HepG2 (cell line): ENCODE measurements around the gene TSR1. TPM values are rescaled to one million over a fixed set of nuclear protein-coding genes. Genes with fewer than 3 reads are reported as not detected.

Experiments
- ATAC-seq: fragments of 200-7000 bp; cut with Tn5 transposase; 3 replicates; pipeline ENCODE4 v1.9.1; 2020; ENCODE audit warnings: mild to moderate bottlenecking, moderate library complexity
- BruUV-seq: library from RNA; stranded (reverse); fragments of 400-500 nt; replicated peaks from 2 replicates; lab custom pipeline; 2021; lab: Mats Ljungman, UMichigan
- CTCF ChIA-PET: fragments of 300-600 bp; formaldehyde crosslinking; extraction: SDS; loops from one replicate; lab custom pipeline; 2021; ENCODE audit warnings: low total read pairs, inconsistent platforms, low intra/inter-chr PET ratio; lab: Yijun Ruan, JAX
- POLR2A ChIA-PET: fragments of 350-600 bp; sonication (Branson Sonifier 250); formaldehyde crosslinking; loops from one replicate; lab custom pipeline; 2020; ENCODE audit warnings: antibody characterized with exemption, inconsistent platforms; lab: Yijun Ruan, JAX
- DNase-seq: peaks from one replicate; pipeline ENCODE4 v3.0.0-alpha.2; 2015; ENCODE audit warnings: low spot score
- FAIRE-seq: peaks from 3 replicates; lab custom pipeline; 2011; peaks lifted over from hg19 to GRCh38; lab: Jason Lieb, UNC
- H2AFZ ChIP-seq: one replicate; pipeline ENCODE4 v1.6.1; 2011; ENCODE audit warnings: low read length, inconsistent platforms
- H3K27ac ChIP-seq: fragments of 300-600 bp; 3 replicates; pipeline ENCODE4 v1.8.0; 2011; ENCODE audit warnings: mixed run types, mild to moderate bottlenecking, mixed read lengths, low read length, inconsistent platforms; ENCODE audit not compliant: insufficient read depth; ENCODE audit errors: extremely low read length
- H3K27me3 ChIP-seq, 2 experiments: fragments of 200-600 bp in 1 of 2; 2 replicates in 1 of 2; 3 replicates in 1 of 2; pipeline versions ENCODE4 v1.6.0 to v1.8.0; 2011; ENCODE audit warnings: low read length in 2 of 2, mild to moderate bottlenecking in 2 of 2, moderate library complexity in 2 of 2, inconsistent platforms in 1 of 2; ENCODE audit not compliant: insufficient read depth in 2 of 2, control insufficient read depth in 1 of 2
- H3K36me3 ChIP-seq, 2 experiments: fragments of 200-600 bp in 1 of 2; replicated peaks in 1 of 2; 2 replicates in 1 of 2; 3 replicates in 1 of 2; pipeline versions ENCODE4 v1.5.1 to v1.8.0; 2011; ENCODE audit warnings: low read length in 2 of 2, inconsistent platforms in 1 of 2; ENCODE audit not compliant: insufficient read depth in 2 of 2, control insufficient read depth in 1 of 2
- H3K4me1 ChIP-seq: 2 replicates; pipeline ENCODE4 v1.5.1; 2012; ENCODE audit warnings: low read length, inconsistent platforms; ENCODE audit not compliant: insufficient read depth
- H3K4me2 ChIP-seq: 2 replicates; pipeline ENCODE4 v1.6.0; 2011; ENCODE audit warnings: low read depth, low read length, inconsistent platforms
- H3K4me3 ChIP-seq, 3 experiments: fragments of 200-600 bp in 1 of 3; sonication (generic), shearing (Covaris generic) in 1 of 3; replicated peaks in 1 of 3; 2 replicates each; pipeline ENCODE4 v1.5.1; 2011 to 2016; ENCODE audit warnings: low read length in 3 of 3, inconsistent platforms in 2 of 3, low read depth in 2 of 3, mild to moderate bottlenecking in 2 of 3, control low read depth in 1 of 3, mixed read lengths in 1 of 3; ENCODE audit not compliant: insufficient read depth in 1 of 3
- H3K79me2 ChIP-seq: one replicate; pipeline ENCODE4 v1.6.1; 2011; ENCODE audit warnings: low read length, inconsistent platforms; ENCODE audit not compliant: insufficient read depth
- H3K9ac ChIP-seq: 2 replicates; pipeline ENCODE4 v1.6.0; 2011; ENCODE audit warnings: mild to moderate bottlenecking, low read depth, low read length, inconsistent platforms; ENCODE audit not compliant: insufficient read depth
- H3K9me3 ChIP-seq: 2 replicates; pipeline ENCODE4 v1.5.1; 2012; ENCODE audit warnings: mild to moderate bottlenecking, low read length
- H4K20me1 ChIP-seq: 2 replicates; pipeline ENCODE4 v1.6.0; 2011; ENCODE audit warnings: inconsistent platforms, mild to moderate bottlenecking, low read length, moderate library complexity; ENCODE audit not compliant: insufficient read depth
- AGO2 ChIP-seq: fragments of 200-400 bp; formaldehyde crosslinking; optimal IDR thresholded peaks from 2 replicates; pipeline ENCODE3; 2017; ENCODE audit warnings: mild to moderate bottlenecking, low read depth, low read length, moderate library complexity
- CREB3 ChIP-seq: sonication (generic); formaldehyde crosslinking; IDR thresholded peaks from 2 replicates; pipeline ENCODE4 v1.5.0; 2020; ENCODE audit warnings: missing genetic modification reagents
- FOXO1 ChIP-seq: sonication (generic); formaldehyde crosslinking; IDR thresholded peaks from 2 replicates; pipeline ENCODE4 v1.4.0; 2020; ENCODE audit warnings: missing genetic modification reagents
- PAX8 ChIP-seq: sonication (generic); formaldehyde crosslinking; IDR thresholded peaks from 2 replicates; pipeline ENCODE4 v1.8.0; 2022; ENCODE audit warnings: mild to moderate bottlenecking, missing genetic modification reagents, borderline replicate concordance
- PCBP2 ChIP-seq: fragments of 200-400 bp; formaldehyde crosslinking; optimal IDR thresholded peaks from 2 replicates; pipeline ENCODE3; 2018; ENCODE audit warnings: low read length, low read depth; ENCODE audit not compliant: poor library complexity, severe bottlenecking
- SALL1 ChIP-seq: sonication (generic); formaldehyde crosslinking; IDR thresholded peaks from 2 replicates; pipeline ENCODE4 v1.8.0; 2022; ENCODE audit warnings: mild to moderate bottlenecking, missing genetic modification reagents
- ZKSCAN5 ChIP-seq: sonication (generic); formaldehyde crosslinking; IDR thresholded peaks from 2 replicates; pipeline ENCODE4 v1.5.1; 2020; ENCODE audit warnings: mild to moderate bottlenecking, missing genetic modification reagents
- ZNF292 ChIP-seq: sonication (generic); formaldehyde crosslinking; IDR thresholded peaks from 2 replicates; pipeline ENCODE4 v1.8.1; 2022; ENCODE audit warnings: mild to moderate bottlenecking, low read depth, missing genetic modification reagents, borderline replicate concordance
- ZNF510 ChIP-seq: sonication (generic); formaldehyde crosslinking; IDR thresholded peaks from 2 replicates; pipeline ENCODE4 v1.4.0; 2020; ENCODE audit warnings: low read depth, mild to moderate bottlenecking, missing genetic modification reagents
- ZNF570 ChIP-seq: sonication (generic); formaldehyde crosslinking; IDR thresholded peaks from 2 replicates; pipeline ENCODE4 v1.4.0; 2020; ENCODE audit warnings: mild to moderate bottlenecking, missing genetic modification reagents, borderline replicate concordance
- ZNF776 ChIP-seq: sonication (generic); formaldehyde crosslinking; IDR thresholded peaks from 2 replicates; pipeline ENCODE4 v1.4.0; 2020; ENCODE audit warnings: mild to moderate bottlenecking, missing genetic modification reagents
- WGBS: methylation state at CpG from one replicate; pipeline ENCODE4 v1.1.6; 2017; ENCODE audit warnings: low lambda C conversion rate; 5-methylcytosine and 5-hydroxymethylcytosine counted together
- in situ Hi-C: cut with HindIII; loops from 2 replicates; pipeline ENCODE4 v1.10.0; 2017; ENCODE audit warnings: low pct_unique_long_range_greater_than_20kb; ENCODE audit not compliant: extremely low pct_ligation_motif_present
- intact Hi-C: fragments of 100-400 bp; cut with micrococcal nuclease; formaldehyde crosslinking; loops from one replicate; pipeline ENCODE4 v1.10.0; 2022; ENCODE audit not compliant: unreplicated experiment
- polyA plus RNA-seq, 8 experiments: library from polyadenylated mRNA; depleted of rRNA in 3 of 8; stranded (reverse) in 7 of 8; unstranded in 1 of 8; fragments of >200 nt; fragmentation: Illumina TruSeq in 4 of 8; extraction: Trizol in 4 of 8; gene quantifications; 2 replicates each; pipeline versions ENCODE4 v1.2.1 to v1.2.3, GENCODE V29; 2011 to 2016; ENCODE audit warnings: low read depth in 4 of 8, missing spikeins in 1 of 8, mixed read lengths in 1 of 8; ENCODE audit not compliant: insufficient read depth in 1 of 8
- total RNA-seq, 5 experiments: library from RNA; depleted of rRNA; stranded (reverse); fragments of >200 nt; fragmentation: Illumina TruSeq; extraction: Trizol; gene quantifications; 2 replicates each; pipeline ENCODE4 v1.2.3, GENCODE V29; 2016; ENCODE audit warnings: low read depth in 1 of 5

Gene TSR1
- total and polyA plus RNA-seq, 2 of the 13 experiments (the other 11 are each of a cell fraction or from before 2014, with no cell fraction given) = 7.1 to 65.8 TPM

- no peak overlapping the region for H3K4me2 ChIP-seq
- no peak overlapping the region for H3K27ac ChIP-seq
- TF ChIP-seq FOXO1 (CRISPR knock-in tag) = no peak
- TF ChIP-seq SALL1 (CRISPR knock-in tag) = 0 out of 2 replicates have a peak, but pooled peaks have one; percentile 1
- no peak for TF ChIP-seq PAX8
- ATAC-seq = no peak
- H3K36me3 ChIP-seq = peaks cover 4 to 19% of the 10 kb centered on the region in 2 experiments; a peak in 2 of 5 replicates
- ChIA-PET CTCF (interaction anchor here (4.7 kb wide), 1 partner anchor 32 kb away, joined by 65 read pairs; no protein-coding TSS in a partner anchor), POLR2A (interaction anchor here (1.9 to 2.4 kb wide), 2 partner anchors 15 to 32 kb away, joined by 19 to 31 read pairs; no protein-coding TSS in a partner anchor)
- BruUV-seq = no TSS peak
- WGBS = 83% methylated on average over 11 of the region's 11 CpGs
- H3K4me3 ChIP-seq = no peak overlapping the region
- no peaks in the 10 kb centered on the region for H3K27me3 ChIP-seq
- no peaks in the 10 kb centered on the region for H3K9me3 ChIP-seq
- FAIRE-seq = no peak
- intact Hi-C loops (loop anchor here (2.0 kb wide), 1 partner anchor 17 kb away; the partner anchor contains the start of gene MNT), in situ Hi-C loops (no loop called here)
- H4K20me1 ChIP-seq = 0 out of 2 replicates have a peak, but pooled peaks cover 3% of the 10 kb centered on the region
- peaks cover 27% of the 10 kb centered on the region for H3K4me1 ChIP-seq
- H3K9ac ChIP-seq = no peak overlapping the region
- no peak overlapping the region for H2AFZ ChIP-seq
- H3K79me2 ChIP-seq = no peaks in the 10 kb centered on the region
- no peak for DNase-seq
Measured at GRCh38 chr17:2383628-2384167, 47.4 kb upstream of the TSR1 start.

GRCh38 chr17:2380950-2381649 lies 44.8 kb upstream of the TSR1 start:
- H3K4me1 ChIP-seq = peaks cover 24% of the 10 kb centered on the region
- H2AFZ ChIP-seq = no peak overlapping the region
- in situ Hi-C loops (no loop called here), intact Hi-C loops (no loop called here)
- H3K4me3 ChIP-seq = no peak overlapping the region
- H3K36me3 ChIP-seq = peaks cover 3 to 7% of the 10 kb centered on the region in 2 experiments; a peak in 2 of 5 replicates
- TF ChIP-seq PCBP2 (no peak), ZNF776 (CRISPR knock-in tag) (no peak), ZNF570 (CRISPR knock-in tag) (no peak), ZNF292 (CRISPR knock-in tag) (no peak), AGO2 (peak; percentile 18), ZKSCAN5 (CRISPR knock-in tag) (no peak), ZNF510 (CRISPR knock-in tag) (no peak), CREB3 (CRISPR knock-in tag) (no peak)
- no peak overlapping the region for H3K27ac ChIP-seq
- no peak for ATAC-seq
- no peak overlapping the region for H3K9ac ChIP-seq
- no peaks in the 10 kb centered on the region for H3K9me3 ChIP-seq
- no peaks in the 10 kb centered on the region for H3K79me2 ChIP-seq
- H3K4me2 ChIP-seq = no peak overlapping the region
- no peak for DNase-seq
- FAIRE-seq = no peak
- 92% methylated on average over 11 of the region's 15 CpGs for WGBS
- POLR2A ChIA-PET = interaction anchor here (1.0 to 1.6 kb wide), 2 partner anchors 11 to 130 kb away, joined by 3 to 4 read pairs; partner anchors contain the start of gene METTL16
- H4K20me1 ChIP-seq = 0 out of 2 replicates have a peak, but pooled peaks cover 3% of the 10 kb centered on the region
- CTCF ChIA-PET = interaction anchor here (4.7 kb wide), 1 partner anchor 34 kb away, joined by 65 read pairs; no protein-coding TSS in a partner anchor
- no TSS peak for BruUV-seq
- no peaks in the 10 kb centered on the region for H3K27me3 ChIP-seq
